MCF 10A (cell line): ENCODE measurements around the gene RHBDL1. TPM values are rescaled to one million over a fixed set of nuclear protein-coding genes. Genes with fewer than 3 reads are reported as not detected.

Source experiments
- BruUV-seq: library from RNA; stranded (reverse); fragments of 400-500 nt; replicated peaks from 2 replicates; lab custom pipeline; 2021; lab: Mats Ljungman, UMichigan
- CTCF ChIA-PET: fragments of 300-600 bp; sonication (Branson Sonifier 250); formaldehyde crosslinking; extraction: SDS; loops from one replicate; lab custom pipeline; 2021; ENCODE audit warnings: antibody characterized with exemption, inconsistent platforms; lab: Yijun Ruan, JAX
- POLR2A ChIA-PET: fragments of 300-600, 350-650 bp; sonication (Branson Sonifier 250); formaldehyde crosslinking; extraction: SDS; loops from one replicate; lab custom pipeline; 2020; ENCODE audit warnings: antibody characterized with exemption, inconsistent platforms; lab: Yijun Ruan, JAX
- DNase-seq: peaks from one replicate; pipeline ENCODE4 v3.0.0-alpha.2; 2018; ENCODE audit not compliant: unreplicated experiment
- H3K27ac Mint-ChIP-seq: one replicate; pipeline ENCODE4 v1.8.0; 2022; ENCODE audit warnings: mild to moderate bottlenecking, low read depth, mixed read lengths; ENCODE audit not compliant: unreplicated experiment
- H3K27me3 Mint-ChIP-seq: one replicate; pipeline ENCODE4 v1.8.0; 2022; ENCODE audit warnings: mixed read lengths; ENCODE audit not compliant: insufficient read depth, unreplicated experiment
- H3K36me3 Mint-ChIP-seq: one replicate; pipeline ENCODE4 v1.8.0; 2022; ENCODE audit warnings: mild to moderate bottlenecking, moderate library complexity, mixed read lengths; ENCODE audit not compliant: insufficient read depth, unreplicated experiment
- H3K4me1 Mint-ChIP-seq: one replicate; pipeline ENCODE4 v1.8.0; 2022; ENCODE audit warnings: mixed read lengths; ENCODE audit not compliant: insufficient read depth, unreplicated experiment
- H3K4me3 Mint-ChIP-seq: one replicate; pipeline ENCODE4 v1.8.0; 2022; ENCODE audit warnings: mild to moderate bottlenecking, moderate library complexity, mixed read lengths; ENCODE audit not compliant: unreplicated experiment
- H3K9me3 Mint-ChIP-seq: one replicate; pipeline ENCODE4 v1.8.0; 2022; ENCODE audit warnings: mixed read lengths; ENCODE audit not compliant: unreplicated experiment
- intact Hi-C: fragments of 100-400 bp; cut with micrococcal nuclease; formaldehyde crosslinking; loops from 2 replicates; pipeline ENCODE4 v1.14.1; 2022
- total RNA-seq: library from RNA; stranded (reverse); gene quantifications from 2 replicates; pipeline ENCODE4 v1.2.3, GENCODE V29; 2022
- TF ChIP-seq, protein P1 (sequence below): fragments of 200-600 bp; IDR thresholded peaks from one replicate; pipeline ENCODE4 v1.8.0; 2022; ENCODE audit warnings: antibody characterized with exemption, mild to moderate bottlenecking; ENCODE audit not compliant: unreplicated experiment

RHBDL1 gene
- total RNA-seq, 1 experiment from 2014 or later: 3.0 TPM

- intact Hi-C loops: no loop called here
- H3K4me1 Mint-ChIP-seq: no peaks in the 10 kb centered on the region
- no peak overlapping the region for H3K27ac Mint-ChIP-seq
- no peaks in the 10 kb centered on the region for H3K9me3 Mint-ChIP-seq
- no peaks in the 10 kb centered on the region for H3K27me3 Mint-ChIP-seq
- POLR2A ChIA-PET: interaction anchor here (0.7 to 1.3 kb wide), 5 partner anchors 10 to 46 kb away, joined by 3 to 4 read pairs (median 4); partner anchors contain the start of gene JMJD8
- H3K36me3 Mint-ChIP-seq: peaks cover 50% of the 10 kb centered on the region
- no TSS peak for BruUV-seq
- CTCF ChIA-PET: interaction anchor here (0.6 kb wide), 1 partner anchor 76 kb away, joined by 4 read pairs; no protein-coding TSS in a partner anchor
- DNase-seq: no peak
- TF ChIP-seq, protein P1, sequence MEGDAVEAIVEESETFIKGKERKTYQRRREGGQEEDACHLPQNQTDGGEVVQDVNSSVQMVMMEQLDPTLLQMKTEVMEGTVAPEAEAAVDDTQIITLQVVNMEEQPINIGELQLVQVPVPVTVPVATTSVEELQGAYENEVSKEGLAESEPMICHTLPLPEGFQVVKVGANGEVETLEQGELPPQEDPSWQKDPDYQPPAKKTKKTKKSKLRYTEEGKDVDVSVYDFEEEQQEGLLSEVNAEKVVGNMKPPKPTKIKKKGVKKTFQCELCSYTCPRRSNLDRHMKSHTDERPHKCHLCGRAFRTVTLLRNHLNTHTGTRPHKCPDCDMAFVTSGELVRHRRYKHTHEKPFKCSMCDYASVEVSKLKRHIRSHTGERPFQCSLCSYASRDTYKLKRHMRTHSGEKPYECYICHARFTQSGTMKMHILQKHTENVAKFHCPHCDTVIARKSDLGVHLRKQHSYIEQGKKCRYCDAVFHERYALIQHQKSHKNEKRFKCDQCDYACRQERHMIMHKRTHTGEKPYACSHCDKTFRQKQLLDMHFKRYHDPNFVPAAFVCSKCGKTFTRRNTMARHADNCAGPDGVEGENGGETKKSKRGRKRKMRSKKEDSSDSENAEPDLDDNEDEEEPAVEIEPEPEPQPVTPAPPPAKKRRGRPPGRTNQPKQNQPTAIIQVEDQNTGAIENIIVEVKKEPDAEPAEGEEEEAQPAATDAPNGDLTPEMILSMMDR: no peak
- H3K4me3 Mint-ChIP-seq: no peak overlapping the region
These were observed 2.6 kb upstream of the RHBDL1 start for GRCh38 chr16:672851-673250.

DNA sequence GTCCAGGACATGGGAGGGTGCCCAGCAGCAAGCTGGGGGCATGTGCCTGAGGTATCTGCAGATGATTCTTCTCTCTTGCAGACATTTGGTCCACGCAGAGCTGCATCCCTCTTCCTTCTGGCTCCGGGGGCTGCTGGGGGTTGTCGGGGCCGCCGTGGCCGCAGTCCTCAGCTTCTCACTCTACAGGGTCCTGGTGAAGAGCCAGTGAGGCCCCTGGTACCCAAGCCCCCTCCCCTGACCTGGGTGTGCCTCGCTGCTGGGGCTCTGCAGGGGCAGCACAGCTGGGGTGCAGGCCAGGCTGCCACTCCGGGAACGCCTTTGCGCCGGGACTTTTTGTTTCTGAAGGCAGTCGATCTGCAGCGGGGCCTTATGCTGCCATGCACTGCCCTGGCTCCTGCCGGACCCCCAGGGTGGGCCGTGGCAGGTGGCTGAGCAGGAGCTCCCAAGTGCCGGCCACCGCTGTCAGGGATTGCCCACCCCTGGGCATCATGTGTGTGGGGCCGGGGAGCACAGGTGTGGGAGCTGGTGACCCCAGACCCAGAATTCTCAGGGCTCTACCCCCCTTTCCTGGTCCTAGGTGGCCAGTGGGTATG is 2.0 kb upstream of the RHBDL1 start:
- H3K27me3 Mint-ChIP-seq: no peaks in the 10 kb centered on the region
- intact Hi-C loops: no loop called here
- no peaks in the 10 kb centered on the region for H3K4me1 Mint-ChIP-seq
- no peak for DNase-seq
- no peak overlapping the region for H3K4me3 Mint-ChIP-seq
- POLR2A ChIA-PET: interaction anchor here (0.7 to 1.3 kb wide), 5 partner anchors 9 to 47 kb away, joined by 3 to 4 read pairs (median 4); partner anchors contain the start of gene JMJD8
- CTCF ChIA-PET: no interaction called here
- H3K9me3 Mint-ChIP-seq: no peaks in the 10 kb centered on the region
- peaks cover 50% of the 10 kb centered on the region for H3K36me3 Mint-ChIP-seq
- TF ChIP-seq, protein P1: no peak
- H3K27ac Mint-ChIP-seq: peak overlapping the region; percentile 27
- TSS peak; percentile 44 for BruUV-seq

DNA sequence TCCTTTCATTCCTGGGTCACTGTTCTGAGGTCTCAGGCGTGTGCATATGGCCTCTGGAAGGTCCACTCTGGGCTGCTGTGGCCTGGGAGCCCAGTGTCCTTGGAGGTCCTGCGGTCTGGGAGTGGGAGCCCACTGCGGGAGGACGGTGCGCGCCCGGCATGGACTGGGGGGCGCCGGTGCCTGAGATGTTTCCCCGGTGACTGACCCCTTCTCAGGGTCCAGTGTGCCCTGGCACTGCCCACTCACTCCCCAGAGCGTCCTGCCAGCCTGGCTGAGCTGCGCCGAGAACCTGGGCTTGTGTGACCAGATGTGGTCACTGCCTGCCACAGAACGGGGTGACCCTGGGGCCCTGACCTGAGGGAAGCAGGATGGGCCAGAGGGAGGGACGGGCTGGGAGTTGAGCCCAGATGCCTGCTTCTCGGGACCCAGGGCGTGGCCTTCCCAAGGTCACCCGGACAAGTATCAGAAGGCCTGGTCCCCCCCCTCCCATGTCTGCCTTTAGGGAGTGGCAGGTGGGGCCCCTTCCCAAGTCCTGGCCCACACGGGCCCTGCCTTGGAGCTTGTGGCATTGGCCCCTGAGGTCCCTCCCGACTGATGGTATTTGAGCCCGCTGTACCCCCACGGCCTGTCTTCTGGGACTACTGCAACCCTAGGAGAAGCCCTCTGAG is 1.1 kb upstream of the RHBDL1 start:
- H3K9me3 Mint-ChIP-seq: no peaks in the 10 kb centered on the region
- no peak for DNase-seq
- H3K4me3 Mint-ChIP-seq: no peak overlapping the region

More for the DNA sequence above, 1.1 kb upstream of the RHBDL1 start:
- H3K4me1 Mint-ChIP-seq: no peaks in the 10 kb centered on the region
- ChIA-PET CTCF (no interaction called here), POLR2A (interaction anchor here (1.2 to 1.5 kb wide), 2 partner anchors 8 to 10 kb away, joined by 4 to 7 read pairs; partner anchors contain the start of gene JMJD8)
- H3K36me3 Mint-ChIP-seq: peaks cover 54% of the 10 kb centered on the region
- BruUV-seq: no TSS peak
- TF ChIP-seq, protein P1: no peak
- peak overlapping the region; percentile 27 for H3K27ac Mint-ChIP-seq
- H3K27me3 Mint-ChIP-seq: no peaks in the 10 kb centered on the region
- intact Hi-C loops: no loop called here
